ENCODE data around the gene ZNF451. TPM values are rescaled to one million over a fixed set of nuclear protein-coding genes. Genes with fewer than 3 reads are reported as not detected.

The ZNF451 gene
- total and polyA plus RNA-seq, 12 donors = 4.9 to 33.2 (median 26.2) TPM

GRCh38 chr6:57075092-57075491, 14.9 kb upstream of the ZNF451 start:
- DNase-seq (no peak), ATAC-seq (no peak)
- peaks cover 0 to 15% (median 4%) of the 10 kb centered on the region in 11 donors for H3K9me3 ChIP-seq
- intact Hi-C loops (cut with DNase I) = no loop called here
- H3K4me1 ChIP-seq = no peaks in the 10 kb centered on the region
- no peaks in the 10 kb centered on the region for H3K27me3 ChIP-seq
- no peak overlapping the region for H3K4me3 ChIP-seq
- H3K36me3 ChIP-seq = peaks cover 0 to 10% (median 0%) of the 10 kb centered on the region in 9 donors
- no peak for TF ChIP-seq CTCF (IDR thresholded peaks at IDR 0.05)
- no peak overlapping the region for H3K27ac ChIP-seq

- Histone ChIP-seq H3K27ac (no peak overlapping the region), H3K9me3 (peaks cover 0 to 22% (median 5%) of the 10 kb centered on the region in 11 donors), H3K4me1 (peaks cover 0 to 10% (median 0%) of the 10 kb centered on the region in 9 donors), H3K36me3 (peaks cover 0 to 8% (median 0%) of the 10 kb centered on the region in 9 donors), H3K27me3 (no peaks in the 10 kb centered on the region), H3K4me3 (no peak overlapping the region)
- ATAC-seq (no peak), DNase-seq (no peak)
- WGBS, 2 donors = 92 to 95% methylated on average over 1 of the region's 1 CpG
- intact Hi-C loops (cut with DNase I) = no loop called here
- TF ChIP-seq CTCF (IDR thresholded peaks at IDR 0.05) = no peak
These were observed 11.3 kb upstream of the ZNF451 start for GRCh38 chr6:57078531-57079207.

GRCh38 chr6:57085471-57085870, 4.5 kb upstream of the ZNF451 start:
- no peak for ATAC-seq

GRCh38 chr6:57086843-57087242, 3.1 kb upstream of the ZNF451 start:
- Histone ChIP-seq H3K4me1 (peaks cover 4 to 22% (median 11%) of the 10 kb centered on the region in 9 donors), H3K4me3 (no peak overlapping the region), H3K36me3 (peaks cover 0 to 4% (median 0%) of the 10 kb centered on the region in 9 donors), H3K27me3 (no peaks in the 10 kb centered on the region), H3K27ac (no peak overlapping the region), H3K9me3 (no peaks in the 10 kb centered on the region)
- WGBS, 2 donors = 100% methylated on average over 1 of the region's 1 CpG
- ATAC-seq = no peak
- intact Hi-C loops (cut with DNase I) = loop anchor here in 2 of 10 donors (5.0 to 10.0 kb wide), 3 partner anchors 40 to 138 kb away; partner anchors contain the start of genes KIAA1586 (in 2 of the 2), BAG2 (in 1 of the 2) and RAB23 (in 1 of the 2)
- no peak for DNase-seq
- TF ChIP-seq CTCF (IDR thresholded peaks at IDR 0.05) = no peak

More at GRCh38 chr6:57085471-57085870, 4.5 kb upstream of the ZNF451 start:
- TF ChIP-seq CTCF (IDR thresholded peaks at IDR 0.05) = no peak
- H3K27me3 ChIP-seq = no peaks in the 10 kb centered on the region
- H3K27ac ChIP-seq = no peak overlapping the region
- WGBS, 2 donors = 91 to 94% methylated on average over 2 of the region's 2 CpGs
- peaks cover 0 to 3% (median 0%) of the 10 kb centered on the region in 11 donors for H3K9me3 ChIP-seq
- H3K36me3 ChIP-seq = no peaks in the 10 kb centered on the region
- no peak for DNase-seq
- peaks cover 0 to 17% (median 6%) of the 10 kb centered on the region in 9 donors for H3K4me1 ChIP-seq
- intact Hi-C loops (cut with DNase I) = loop anchor here in 2 of 10 donors (5.0 to 10.0 kb wide), 3 partner anchors 38 to 139 kb away; partner anchors contain the start of genes KIAA1586 (in 2 of the 2), BAG2 (in 1 of the 2) and RAB23 (in 1 of the 2)
- H3K4me3 ChIP-seq = no peak overlapping the region

All from heart right ventricle (tissue), 16 donors.